Measurements from ENCODE around the gene GRM7. TPM values are rescaled to one million over a fixed set of nuclear protein-coding genes. Genes with fewer than 3 reads are reported as not detected.

Gene GRM7
- polyA plus RNA-seq, 1 donor from 2014 or later, result 23.8 TPM

- Histone ChIP-seq H3K4me3 (ENCODE audit: low read length) (no peak overlapping the region), H4K20me1 (ENCODE audit: insufficient read depth) (no peaks in the 10 kb centered on the region), H3K9me3 (ENCODE audit: low read length) (no peaks in the 10 kb centered on the region), H3K79me2 (replicated peaks; ENCODE audit: insufficient read depth, low read length) (no peaks in the 10 kb centered on the region), H3F3A (ENCODE audit: insufficient read depth, low read length, poor library complexity, severe bottlenecking) (no peaks in the 10 kb centered on the region), H3K27me3 (ENCODE audit: insufficient read depth, low read depth, low read length) (no peaks in the 10 kb centered on the region), H3K27ac (ENCODE audit: low read length) (no peak overlapping the region), H2AFZ (ENCODE audit: low read depth, low read length) (no peak overlapping the region), H3K9ac (ENCODE audit: low read length) (no peak overlapping the region), H3K9me2 (ENCODE audit: insufficient read depth, low read length) (no peaks in the 10 kb centered on the region), H3K4me2 (ENCODE audit: low read length) (no peak overlapping the region), H3K36me3 (ENCODE audit: insufficient read depth, low read length) (no peaks in the 10 kb centered on the region)
- TF ChIP-seq EP300 (conservative IDR thresholded peaks at IDR 0.05; ENCODE audit: poor library complexity, severe bottlenecking), result no peak
- no peak for TF ChIP-seq SMC3 (conservative IDR thresholded peaks at IDR 0.05; ENCODE audit: poor library complexity)
- no peak for TF ChIP-seq CTCF (IDR thresholded peaks at IDR 0.05; ENCODE audit: poor library complexity, severe bottlenecking)
- no peak for TF ChIP-seq RAD21 (conservative IDR thresholded peaks at IDR 0.05)
- no peak for TF ChIP-seq POLR2AphosphoS5 (IDR thresholded peaks at IDR 0.05)
- TF ChIP-seq EZH2 (IDR thresholded peaks at IDR 0.05; ENCODE audit: borderline replicate concordance, insufficient read depth, low read length, poor library complexity, severe bottlenecking), result no peak
- no peak for TF ChIP-seq TAF1 (IDR thresholded peaks at IDR 0.05; ENCODE audit: low read depth)
- TF ChIP-seq MXI1 (conservative IDR thresholded peaks at IDR 0.05; ENCODE audit: poor library complexity, severe bottlenecking), result no peak
- TF ChIP-seq REST (IDR thresholded peaks at IDR 0.05; ENCODE audit: borderline replicate concordance), result no peak
Observed at GRCh38 chr3:7209098-7209497, 348.2 kb downstream of the GRM7 start.

GRCh38 chr3:7211740-7212139 lies 350.8 kb downstream of the GRM7 start:
- no peaks in the 10 kb centered on the region for H3K9me2 ChIP-seq (ENCODE audit: insufficient read depth, low read length)
- H3K4me2 ChIP-seq (ENCODE audit: low read length), result no peak overlapping the region
- no peaks in the 10 kb centered on the region for H4K20me1 ChIP-seq (ENCODE audit: insufficient read depth)
- H3K9me3 ChIP-seq (ENCODE audit: low read length), result no peaks in the 10 kb centered on the region
- H3F3A ChIP-seq (ENCODE audit: insufficient read depth, low read length, poor library complexity, severe bottlenecking), result no peaks in the 10 kb centered on the region
- H3K9ac ChIP-seq (ENCODE audit: low read length), result no peak overlapping the region
- H3K79me2 ChIP-seq (replicated peaks; ENCODE audit: insufficient read depth, low read length), result no peaks in the 10 kb centered on the region
- no peak overlapping the region for H3K27ac ChIP-seq (ENCODE audit: low read length)
- TF ChIP-seq EP300 (conservative IDR thresholded peaks at IDR 0.05; ENCODE audit: poor library complexity, severe bottlenecking) (no peak), POLR2AphosphoS5 (IDR thresholded peaks at IDR 0.05) (no peak), CTCF (IDR thresholded peaks at IDR 0.05; ENCODE audit: poor library complexity, severe bottlenecking) (no peak), EZH2 (IDR thresholded peaks at IDR 0.05; ENCODE audit: borderline replicate concordance, insufficient read depth, low read length, poor library complexity, severe bottlenecking) (no peak), MXI1 (conservative IDR thresholded peaks at IDR 0.05; ENCODE audit: poor library complexity, severe bottlenecking) (no peak), SMC3 (conservative IDR thresholded peaks at IDR 0.05; ENCODE audit: poor library complexity) (no peak), RAD21 (conservative IDR thresholded peaks at IDR 0.05) (no peak), TAF1 (IDR thresholded peaks at IDR 0.05; ENCODE audit: low read depth) (no peak), REST (IDR thresholded peaks at IDR 0.05; ENCODE audit: borderline replicate concordance) (no peak)
- no peaks in the 10 kb centered on the region for H3K36me3 ChIP-seq (ENCODE audit: insufficient read depth, low read length)
- no peaks in the 10 kb centered on the region for H3K27me3 ChIP-seq (ENCODE audit: insufficient read depth, low read depth, low read length)
- no peak overlapping the region for H3K4me3 ChIP-seq (ENCODE audit: low read length)
- H2AFZ ChIP-seq (ENCODE audit: low read depth, low read length), result no peak overlapping the region
